NK-92 treated with Interleukin-12 subunit alpha and Interleukin-12 subunit beta, amount 100 ng/mL, for 24 hours (cell line): ENCODE results near the gene UBE2S.
A peak's percentile ranks its signal among the peaks of the same experiment; 100 is the strongest.
"Not testable (repeated sequence)": the region's sequence is repeated elsewhere in the genome, so short reads cannot be mapped to it uniquely, and the experiment has no call there.

Source experiments
- DNase-seq: peaks from one replicate; lab custom pipeline; 2025; lab: John Stamatoyannopoulos, UW

The UBE2S gene

GRCh38 chr19:55406091-55406825 is 1.3 kb downstream of the UBE2S start:
- no peak for DNase-seq

GRCh38 chr19:55405638-55406037 is 1.9 kb downstream of the UBE2S start:
- DNase-seq = no peak

- DNase-seq = no peak
These were observed 5.1 kb downstream of the UBE2S start for GRCh38 chr19:55402509-55402908.

- not testable (repeated sequence) for DNase-seq
These were observed 6.2 kb downstream of the UBE2S start for GRCh38 chr19:55401390-55401789.

GRCh38 chr19:55400281-55401087 is 7.1 kb downstream of the UBE2S start:
- DNase-seq = no peak

- no peak for DNase-seq
These were observed 9.2 kb downstream of the UBE2S start for GRCh38 chr19:55398200-55398925.

- DNase-seq = no peak
These were observed 14.5 kb downstream of the UBE2S start for GRCh38 chr19:55392820-55393761.

GRCh38 chr19:55391702-55392615 is 15.6 kb downstream of the UBE2S start:
- no peak for DNase-seq

- DNase-seq = no peak
These were observed 16.4 kb downstream of the UBE2S start for GRCh38 chr19:55391191-55391670.

GRCh38 chr19:55390461-55390880 is 17.1 kb downstream of the UBE2S start:
- no peak for DNase-seq

- DNase-seq = no peak
These were observed 17.9 kb downstream of the UBE2S start for GRCh38 chr19:55389386-55390317.

- DNase-seq = no peak
These were observed 19.7 kb downstream of the UBE2S start for GRCh38 chr19:55387736-55388497.

GRCh38 chr19:55386493-55386971 is 21.1 kb downstream of the UBE2S start:
- no peak for DNase-seq

- DNase-seq = peak; percentile 96
These were observed 21.7 kb downstream of the UBE2S start, which contains the start of gene RPL28 for GRCh38 chr19:55385724-55386492. TSS of gene RPL28 (plus strand) at chr19:55385932. CDS start at chr19:55386358, 426 bp downstream.

- DNase-seq = peak; percentile 90
These were observed 22.5 kb downstream of the UBE2S start for GRCh38 chr19:55384920-55385723.

GRCh38 chr19:55384131-55384919 is 23.3 kb downstream of the UBE2S start, which contains the start of gene TMEM238:
TSS of gene TMEM238 (minus strand) at chr19:55384292. CDS start at chr19:55384259, 33 bp downstream.
- peak; percentile 39 for DNase-seq
